Fibroblast of mammary gland (primary cell): ENCODE results near the gene BICC1.

Experiments
- DNase-seq: peaks from one replicate; pipeline ENCODE4 v3.0.0-alpha.2; 2010; ENCODE audit warnings: low read depth
- H3K4me3 ChIP-seq: 2 replicates; pipeline ENCODE4 v1.5.1; 2011; ENCODE audit warnings: low read depth, mild to moderate bottlenecking, low read length, moderate library complexity; ENCODE audit not compliant: control insufficient read depth
- TF ChIP-seq, protein P1 (sequence below): conservative IDR thresholded peaks from 2 replicates; pipeline ENCODE4 v1.5.1; 2011; ENCODE audit warnings: low read depth, low read length, inconsistent platforms; ENCODE audit not compliant: control insufficient read depth, insufficient read depth

Gene BICC1

DNA sequence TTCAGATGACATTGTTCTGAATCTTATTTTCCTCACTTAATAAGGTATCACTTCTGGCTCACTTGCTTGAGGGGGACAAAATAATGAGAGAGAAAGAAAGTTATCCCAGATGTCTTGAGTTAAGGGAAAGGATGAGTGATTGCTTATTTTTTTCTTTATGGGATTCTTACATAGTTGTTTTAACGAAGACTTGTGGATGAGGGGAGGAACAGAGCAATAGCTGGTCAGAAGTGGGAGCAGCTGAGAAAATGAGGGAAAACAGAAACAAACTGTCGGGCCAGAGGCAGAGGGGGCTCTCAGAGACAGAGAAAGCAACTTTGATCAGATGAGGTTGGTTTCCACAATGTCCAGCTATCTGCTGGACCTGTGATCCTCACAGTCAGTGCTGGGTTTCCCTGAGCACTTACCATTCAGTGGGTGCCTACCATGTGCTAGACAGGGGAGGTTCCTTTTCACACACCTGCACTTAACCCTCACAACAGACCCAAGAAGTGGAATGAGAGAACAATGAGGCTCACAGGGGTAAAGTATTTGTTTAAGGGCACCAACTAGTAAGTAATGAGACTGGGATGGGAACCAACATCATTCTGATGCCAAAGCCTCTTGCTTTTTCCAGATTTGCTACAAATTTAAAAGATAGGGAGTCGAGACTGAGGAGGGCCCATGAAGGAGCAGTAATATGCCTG, 64.2 kb downstream of the BICC1 start:
- DNase-seq: peak; percentile 50
- TF ChIP-seq, protein P1, sequence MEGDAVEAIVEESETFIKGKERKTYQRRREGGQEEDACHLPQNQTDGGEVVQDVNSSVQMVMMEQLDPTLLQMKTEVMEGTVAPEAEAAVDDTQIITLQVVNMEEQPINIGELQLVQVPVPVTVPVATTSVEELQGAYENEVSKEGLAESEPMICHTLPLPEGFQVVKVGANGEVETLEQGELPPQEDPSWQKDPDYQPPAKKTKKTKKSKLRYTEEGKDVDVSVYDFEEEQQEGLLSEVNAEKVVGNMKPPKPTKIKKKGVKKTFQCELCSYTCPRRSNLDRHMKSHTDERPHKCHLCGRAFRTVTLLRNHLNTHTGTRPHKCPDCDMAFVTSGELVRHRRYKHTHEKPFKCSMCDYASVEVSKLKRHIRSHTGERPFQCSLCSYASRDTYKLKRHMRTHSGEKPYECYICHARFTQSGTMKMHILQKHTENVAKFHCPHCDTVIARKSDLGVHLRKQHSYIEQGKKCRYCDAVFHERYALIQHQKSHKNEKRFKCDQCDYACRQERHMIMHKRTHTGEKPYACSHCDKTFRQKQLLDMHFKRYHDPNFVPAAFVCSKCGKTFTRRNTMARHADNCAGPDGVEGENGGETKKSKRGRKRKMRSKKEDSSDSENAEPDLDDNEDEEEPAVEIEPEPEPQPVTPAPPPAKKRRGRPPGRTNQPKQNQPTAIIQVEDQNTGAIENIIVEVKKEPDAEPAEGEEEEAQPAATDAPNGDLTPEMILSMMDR: no peak
- H3K4me3 ChIP-seq: no peak overlapping the region

DNA sequence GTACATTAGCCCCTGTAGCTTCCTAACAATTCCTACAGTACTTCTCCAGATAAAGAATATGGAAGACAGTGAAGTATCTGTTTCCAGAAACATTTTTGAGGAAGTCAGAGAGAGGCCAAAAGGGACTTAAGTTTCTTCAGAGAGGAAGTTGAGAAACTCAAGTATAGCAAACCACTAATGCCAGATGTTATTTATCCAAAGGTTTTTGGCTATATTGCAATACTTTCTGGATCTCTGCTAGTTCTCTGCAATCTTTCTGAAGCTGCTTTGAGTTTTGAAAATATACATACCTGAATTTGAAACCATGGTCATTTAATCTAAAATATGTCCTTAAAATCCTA, 64.7 kb downstream of the BICC1 start:
- DNase-seq: peak; percentile 86
- TF ChIP-seq, protein P1: no peak
- no peak overlapping the region for H3K4me3 ChIP-seq

DNA sequence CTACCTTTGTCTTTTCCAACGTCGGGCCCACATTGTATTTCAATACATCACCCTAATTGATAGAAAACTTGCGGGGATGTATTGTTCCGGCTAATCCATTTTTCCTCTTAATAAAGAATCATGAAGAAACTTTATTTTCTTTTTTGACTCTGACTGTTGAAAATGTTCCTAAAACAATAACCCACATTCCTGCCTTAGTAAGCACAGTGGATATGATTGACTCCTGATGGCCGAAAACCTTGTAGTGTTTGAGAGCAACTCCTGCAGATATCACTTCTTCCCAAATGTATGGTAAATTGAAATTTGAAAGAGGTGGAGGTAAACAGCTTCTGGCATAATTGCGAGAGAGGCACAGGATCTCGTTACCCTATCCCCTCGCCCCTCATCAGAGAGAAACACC, 65.7 kb downstream of the BICC1 start:
- no peak overlapping the region for H3K4me3 ChIP-seq
- TF ChIP-seq, protein P1: no peak
- DNase-seq: peak; percentile 38

DNA sequence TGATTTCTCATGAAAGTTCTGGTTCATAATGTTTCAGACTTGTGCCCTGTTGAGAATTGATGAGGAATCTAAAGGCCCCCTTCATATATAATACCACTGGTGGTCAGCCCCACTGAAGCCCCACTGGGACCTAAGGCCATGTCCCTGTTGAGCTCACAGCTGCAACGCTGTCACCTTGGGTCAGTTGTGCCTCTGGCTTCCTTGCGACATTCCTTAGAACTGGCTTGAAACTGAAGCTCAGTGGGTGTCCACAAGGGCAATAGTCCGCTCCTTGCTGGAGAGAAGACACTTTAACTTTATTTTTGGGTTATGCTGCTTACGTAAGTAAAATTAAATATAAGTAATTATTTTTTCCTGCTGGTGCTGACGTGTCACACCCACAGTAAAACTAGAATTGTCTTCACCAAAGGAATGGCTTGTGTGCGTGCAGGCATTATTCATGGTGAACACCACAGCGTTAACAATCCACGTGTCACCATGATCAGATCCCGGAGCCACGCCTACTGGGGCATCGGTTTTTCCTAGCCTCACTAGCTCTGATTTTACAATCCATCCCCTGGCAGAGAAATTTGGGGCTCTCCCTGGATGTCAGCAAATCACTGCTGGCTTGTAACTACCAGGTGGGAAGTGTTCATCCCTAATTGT, 66.5 kb downstream of the BICC1 start:
- H3K4me3 ChIP-seq: no peak overlapping the region
- peak; percentile 80 for DNase-seq
- TF ChIP-seq, protein P1: no peak

DNA sequence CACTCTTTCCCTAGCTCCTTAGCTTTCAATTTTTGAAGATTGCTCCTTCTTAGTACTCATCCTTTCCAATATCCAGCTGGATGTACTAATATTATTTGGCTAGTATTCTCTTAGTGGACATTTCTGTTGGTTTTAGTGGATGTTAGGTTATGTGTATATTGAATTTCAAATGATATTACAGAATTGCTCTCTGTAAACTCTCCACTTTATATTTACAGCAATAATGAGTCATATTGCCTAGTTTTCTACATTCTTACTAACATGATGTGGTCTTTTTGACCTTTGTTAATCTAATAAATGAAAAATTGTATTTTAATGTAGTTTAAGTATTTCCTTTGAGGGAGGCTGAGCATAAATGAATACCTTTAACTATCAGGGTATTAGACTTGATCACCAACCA, 69.4 kb downstream of the BICC1 start:
- no peak for DNase-seq
- TF ChIP-seq, protein P1: no peak
- H3K4me3 ChIP-seq: no peak overlapping the region

DNA sequence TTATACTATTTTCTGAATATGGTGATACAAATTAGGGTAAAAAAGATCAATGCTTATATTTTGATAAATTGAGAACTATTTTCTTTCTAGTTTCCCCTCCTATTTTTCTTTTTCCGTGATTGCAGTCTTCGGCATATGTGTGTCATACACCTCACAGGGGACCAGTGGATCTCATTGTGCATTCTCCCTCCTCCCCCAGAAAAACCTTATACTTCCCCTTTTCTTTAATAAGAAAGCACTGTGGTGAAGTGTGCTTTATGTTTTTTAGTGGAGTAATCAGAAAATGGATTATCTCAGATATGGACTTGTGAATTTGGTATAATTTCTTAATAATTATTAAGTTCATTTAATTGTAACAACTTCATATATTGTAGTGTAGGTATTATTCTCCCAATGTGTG, 72.8 kb downstream of the BICC1 start:
- TF ChIP-seq, protein P1: no peak
- DNase-seq: no peak
- H3K4me3 ChIP-seq: no peak overlapping the region
